Measurements from ENCODE around the gene MUS81.

DNA sequence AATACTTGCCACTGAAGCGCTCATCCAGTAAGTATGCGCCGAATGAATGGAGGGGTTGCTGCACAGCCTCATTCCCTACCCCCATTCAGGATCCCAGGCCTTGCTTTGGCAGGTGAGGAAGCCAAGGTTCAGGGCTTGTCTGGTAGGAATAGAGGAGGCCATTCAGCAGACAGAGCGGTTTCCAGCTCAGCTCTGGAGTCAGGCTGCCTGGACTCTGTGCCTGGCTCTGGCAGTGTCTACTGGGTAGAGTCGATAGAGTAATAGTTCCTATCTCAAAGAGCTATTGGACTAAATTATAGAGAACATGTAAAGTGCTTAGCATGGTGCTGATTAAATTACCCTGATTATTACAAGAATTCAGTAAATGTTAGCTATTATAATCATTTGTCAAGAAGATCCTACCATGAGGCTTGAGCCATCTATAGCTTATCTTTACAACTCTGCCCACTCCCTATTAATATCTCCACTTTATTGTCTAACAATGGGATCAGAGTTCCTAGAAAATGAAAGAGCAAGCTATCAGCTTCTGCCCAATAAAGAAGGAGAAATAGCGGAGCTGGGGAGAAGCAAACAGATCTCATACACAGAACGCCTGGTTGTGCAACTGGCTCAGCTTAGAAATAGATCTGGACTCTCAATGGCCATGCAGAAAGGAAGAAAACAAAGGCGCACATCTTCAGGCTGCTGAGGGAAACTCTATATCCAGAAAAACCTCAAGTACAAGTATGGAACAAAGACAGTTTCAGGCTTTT lies 33.1 kb upstream of the MUS81 start:
- TF ChIP-seq CTCF (IDR thresholded peaks at IDR 0.05) (no peak), ZFX (IDR thresholded peaks at IDR 0.05; ENCODE audit: borderline replicate concordance) (no peak)
